Cardiac muscle cell (in vitro differentiated cells and primary cell): ENCODE measurements around the gene RNF145. TPM values are rescaled to one million over a fixed set of nuclear protein-coding genes. Genes with fewer than 3 reads are reported as not detected.

ENCODE experiments used
- DNase-seq, 2 donors: peaks; one replicate each; pipeline versions ENCODE4 v3.0.0 to v3.0.0-alpha.2; 2010 to 2017; ENCODE audit warnings: low read depth in 1 of 2, low spot score in 1 of 2
- H3K27ac ChIP-seq: fragments of 200-600 bp; sonication (generic); 2 replicates; pipeline ENCODE4 v1.5.1; 2016
- H3K27me3 ChIP-seq: fragments of 200-600 bp; sonication (generic); 2 replicates; pipeline ENCODE4 v1.6.0; 2016; ENCODE audit warnings: control low read depth
- H3K36me3 ChIP-seq: fragments of 200-600 bp; sonication (generic); 2 replicates; pipeline ENCODE4 v1.5.1; 2016; ENCODE audit warnings: control low read depth
- H3K4me1 ChIP-seq: fragments of 200-600 bp; sonication (generic); 2 replicates; pipeline ENCODE4 v1.8.1; 2017; ENCODE audit warnings: low read depth, mild to moderate bottlenecking, mixed run types
- H3K4me3 ChIP-seq: fragments of 200-600 bp; sonication (generic); 2 replicates; pipeline ENCODE4 v1.5.1; 2016; ENCODE audit warnings: mild to moderate bottlenecking
- H3K9me3 ChIP-seq: fragments of 200-600 bp; sonication (generic); 2 replicates; pipeline ENCODE4 v1.5.1; 2017; ENCODE audit warnings: low read depth, mild to moderate bottlenecking, control low read depth
- polyA plus RNA-seq: library from polyadenylated mRNA; unstranded; fragments of >200 nt; fragmentation: Nextera tagmentation; extraction: Ambion mirVana; gene quantifications from 2 replicates; pipeline ENCODE4 v1.2.1, GENCODE V29; 2016
- total RNA-seq: library from RNA; depleted of rRNA; stranded (reverse); fragments of >200 nt; gene quantifications from 2 replicates; pipeline ENCODE4 v1.2.3, GENCODE V29; 2016
- TF ChIP-seq, protein P1 (sequence below): IDR thresholded peaks from 2 replicates; pipeline ENCODE4 v1.5.1; 2012; ENCODE audit warnings: low read depth, mild to moderate bottlenecking, low read length

The RNF145 gene
- total and polyA plus RNA-seq, 2 experiments from 2014 or later, result 17.1 to 38.7 TPM

DNA sequence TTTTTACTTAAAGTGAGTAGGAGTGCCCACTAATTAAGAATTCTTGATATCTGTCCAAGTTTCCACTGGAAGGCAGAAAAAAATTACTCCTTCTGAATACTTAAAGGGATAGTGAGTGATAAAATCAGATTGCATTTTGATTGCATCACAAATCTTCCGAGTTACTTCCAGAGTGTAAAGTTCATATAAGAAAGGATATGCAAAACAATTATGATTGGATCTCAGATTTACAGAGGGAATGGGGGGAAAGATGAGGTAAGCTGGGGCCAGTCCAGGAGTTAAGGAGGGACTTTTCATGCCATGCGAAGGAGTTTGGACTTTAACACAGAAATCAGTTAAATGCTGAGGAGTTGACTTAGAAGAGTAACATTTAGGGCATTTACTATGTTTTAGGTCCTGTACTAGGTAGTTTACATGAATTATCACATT is 9.3 kb upstream of the RNF145 start:
- Histone ChIP-seq H3K36me3 (no peaks in the 10 kb centered on the region), H3K27ac (no peak overlapping the region), H3K9me3 (no peaks in the 10 kb centered on the region), H3K4me3 (no peak overlapping the region), H3K27me3 (no peaks in the 10 kb centered on the region), H3K4me1 (no peaks in the 10 kb centered on the region)
- TF ChIP-seq, protein P1, sequence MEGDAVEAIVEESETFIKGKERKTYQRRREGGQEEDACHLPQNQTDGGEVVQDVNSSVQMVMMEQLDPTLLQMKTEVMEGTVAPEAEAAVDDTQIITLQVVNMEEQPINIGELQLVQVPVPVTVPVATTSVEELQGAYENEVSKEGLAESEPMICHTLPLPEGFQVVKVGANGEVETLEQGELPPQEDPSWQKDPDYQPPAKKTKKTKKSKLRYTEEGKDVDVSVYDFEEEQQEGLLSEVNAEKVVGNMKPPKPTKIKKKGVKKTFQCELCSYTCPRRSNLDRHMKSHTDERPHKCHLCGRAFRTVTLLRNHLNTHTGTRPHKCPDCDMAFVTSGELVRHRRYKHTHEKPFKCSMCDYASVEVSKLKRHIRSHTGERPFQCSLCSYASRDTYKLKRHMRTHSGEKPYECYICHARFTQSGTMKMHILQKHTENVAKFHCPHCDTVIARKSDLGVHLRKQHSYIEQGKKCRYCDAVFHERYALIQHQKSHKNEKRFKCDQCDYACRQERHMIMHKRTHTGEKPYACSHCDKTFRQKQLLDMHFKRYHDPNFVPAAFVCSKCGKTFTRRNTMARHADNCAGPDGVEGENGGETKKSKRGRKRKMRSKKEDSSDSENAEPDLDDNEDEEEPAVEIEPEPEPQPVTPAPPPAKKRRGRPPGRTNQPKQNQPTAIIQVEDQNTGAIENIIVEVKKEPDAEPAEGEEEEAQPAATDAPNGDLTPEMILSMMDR, result no peak
- peak in 1 of 2 donors; percentile 47 for DNase-seq

DNA sequence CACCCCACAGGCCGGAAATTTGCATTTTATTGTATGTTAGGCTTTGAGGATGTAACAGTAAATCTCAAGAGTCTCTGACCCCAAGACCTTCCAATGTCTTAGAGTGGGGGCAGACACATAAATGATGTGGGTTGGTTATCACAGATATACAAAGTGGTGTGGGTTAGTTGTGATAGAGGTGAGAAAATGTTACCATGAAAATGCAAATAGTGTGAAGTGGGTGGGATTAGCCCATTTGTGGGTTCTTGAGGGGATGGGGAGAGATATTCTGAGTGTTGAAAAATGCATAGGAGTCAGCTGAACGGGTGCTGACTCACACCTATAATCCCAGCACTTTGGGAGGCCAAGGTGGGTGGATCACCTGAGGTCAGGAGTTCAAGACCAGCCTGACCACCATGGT is 7.9 kb upstream of the RNF145 start:
- H3K27ac ChIP-seq, result no peak overlapping the region
- no peak overlapping the region for H3K4me3 ChIP-seq
- H3K9me3 ChIP-seq, result no peaks in the 10 kb centered on the region
- H3K27me3 ChIP-seq, result no peaks in the 10 kb centered on the region
- no peaks in the 10 kb centered on the region for H3K36me3 ChIP-seq
- TF ChIP-seq, protein P1, result no peak
- H3K4me1 ChIP-seq, result no peaks in the 10 kb centered on the region
- DNase-seq, result no peak

DNA sequence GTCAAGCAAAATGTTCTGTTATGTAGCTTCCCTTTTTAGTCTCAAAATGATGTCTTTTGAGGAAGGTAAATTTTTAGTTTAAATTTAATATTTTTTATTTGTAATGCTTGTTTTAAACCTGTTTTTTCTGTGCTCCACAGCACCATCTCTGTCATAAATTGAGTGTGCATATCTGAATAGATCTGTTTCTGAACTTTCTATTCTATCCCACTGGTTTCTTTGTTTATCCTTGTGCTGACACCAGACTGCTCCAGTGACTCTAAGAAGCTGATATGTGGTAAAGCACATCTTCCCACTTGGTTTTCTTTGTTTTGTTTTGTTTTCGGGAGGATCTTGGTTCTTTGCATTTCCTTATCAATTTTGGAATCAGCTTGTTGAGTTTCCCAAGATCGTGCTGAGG is 7.1 kb upstream of the RNF145 start:
- no peak for DNase-seq
- TF ChIP-seq, protein P1, result no peak
- no peaks in the 10 kb centered on the region for H3K9me3 ChIP-seq
- no peaks in the 10 kb centered on the region for H3K27me3 ChIP-seq
- no peaks in the 10 kb centered on the region for H3K4me1 ChIP-seq
- no peak overlapping the region for H3K4me3 ChIP-seq
- no peak overlapping the region for H3K27ac ChIP-seq
- no peaks in the 10 kb centered on the region for H3K36me3 ChIP-seq

DNA sequence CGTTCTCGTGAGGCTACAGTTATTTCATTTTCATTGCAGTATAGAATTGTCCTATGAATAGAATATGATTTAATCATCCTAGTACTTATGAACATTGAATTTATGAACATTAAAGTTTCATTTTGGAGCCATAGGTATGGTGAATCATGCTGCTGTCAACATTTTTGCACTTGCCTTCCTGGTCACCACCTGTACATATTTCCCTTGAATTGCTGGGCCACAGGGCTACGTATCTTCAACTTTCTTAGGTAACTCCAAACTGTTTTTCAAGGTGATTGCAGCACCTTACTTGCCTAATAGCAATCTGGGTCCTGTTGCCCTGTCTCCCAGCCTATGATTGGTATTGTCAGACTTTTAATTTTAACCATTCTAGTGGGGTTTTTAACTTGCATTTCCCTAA is 6.5 kb upstream of the RNF145 start:
- no peaks in the 10 kb centered on the region for H3K4me1 ChIP-seq
- TF ChIP-seq, protein P1, result no peak
- H3K4me3 ChIP-seq, result no peak overlapping the region
- H3K9me3 ChIP-seq, result no peaks in the 10 kb centered on the region
- no peak for DNase-seq
- H3K36me3 ChIP-seq, result no peaks in the 10 kb centered on the region
- H3K27me3 ChIP-seq, result no peaks in the 10 kb centered on the region
- H3K27ac ChIP-seq, result no peak overlapping the region

DNA sequence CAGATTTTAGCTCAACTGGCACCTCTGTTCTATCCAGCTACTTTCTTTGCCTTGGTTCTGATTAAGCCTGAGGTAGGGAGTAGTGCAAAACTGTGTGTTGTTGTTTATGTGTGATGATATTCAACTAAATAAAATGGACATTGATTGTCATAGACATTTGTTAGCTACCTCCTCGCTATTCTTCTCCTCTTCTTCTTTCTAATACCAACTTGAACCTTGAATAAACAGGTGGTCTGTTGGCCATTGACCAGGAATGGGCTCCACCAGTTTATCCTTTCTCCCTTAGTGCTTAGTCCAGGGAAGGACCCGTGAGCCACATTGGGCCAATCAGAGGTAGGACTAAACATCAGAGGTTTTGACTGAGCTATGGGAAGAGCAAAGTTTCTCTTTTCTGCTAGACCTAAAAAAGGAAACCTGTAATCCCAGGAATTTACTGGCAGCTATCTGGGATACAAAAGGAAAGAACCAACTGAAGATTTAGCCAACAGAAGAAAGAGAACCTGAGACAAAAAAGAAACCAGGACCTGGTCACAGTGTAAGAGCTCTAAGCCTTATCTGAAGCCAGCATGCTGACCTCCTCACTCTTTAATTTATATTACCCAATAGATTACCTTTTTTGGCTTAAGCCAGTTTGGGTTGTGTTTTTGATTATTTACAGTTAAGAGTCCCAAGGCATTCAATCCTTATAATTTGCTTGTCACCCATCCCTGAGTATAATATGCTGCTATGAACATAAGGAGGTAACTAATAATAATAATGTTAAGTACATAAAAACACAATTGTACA is 5.3 kb upstream of the RNF145 start:
- Histone ChIP-seq H3K36me3 (no peaks in the 10 kb centered on the region), H3K4me3 (no peak overlapping the region), H3K9me3 (no peaks in the 10 kb centered on the region), H3K4me1 (no peaks in the 10 kb centered on the region), H3K27me3 (no peaks in the 10 kb centered on the region), H3K27ac (no peak overlapping the region)
- TF ChIP-seq, protein P1, result no peak
- no peak for DNase-seq
